Heart left ventricle (tissue), 16 donors: ENCODE measurements around the gene C15orf39. TPM values are rescaled to one million over a fixed set of nuclear protein-coding genes. Genes with fewer than 3 reads are reported as not detected.
"Not testable (repeated sequence)": the region's sequence is repeated elsewhere in the genome, so short reads cannot be mapped to it uniquely, and the experiment has no call there.

Source experiments
- ATAC-seq, 4 donors: fragments of 200-7000 bp; cut with Tn5 transposase; one replicate each; pipeline ENCODE4 v1.9.1; 2020 to 2022; ENCODE audit warnings: moderate library complexity in 4 of 4, mild to moderate bottlenecking in 3 of 4, moderate number of reproducible peaks in 1 of 4
- DNase-seq, 5 donors: peaks; one replicate each; pipeline ENCODE4 v3.0.0-alpha.2; 2020
- H3K27ac ChIP-seq, 12 donors: fragments of 200-600 bp; sonication (generic) in 4 of 12; one replicate each; pipeline versions ENCODE4 v1.5.0 to v1.8.0; 2016 to 2022; ENCODE audit warnings: mild to moderate bottlenecking in 2 of 12
- H3K27me3 ChIP-seq, 9 donors: fragments of 200-600 bp; sonication (generic) in 2 of 9; one replicate each; pipeline versions ENCODE4 v1.5.1 to v1.8.0; 2016 to 2022; ENCODE audit warnings: mild to moderate bottlenecking in 3 of 9
- H3K36me3 ChIP-seq, 9 donors: fragments of 200-600 bp; sonication (generic) in 2 of 9; one replicate each; pipeline versions ENCODE4 v1.5.0 to v1.8.0; 2018 to 2022; ENCODE audit warnings: mild to moderate bottlenecking in 2 of 9
- H3K4me1 ChIP-seq, 12 donors: fragments of 200-600 bp; sonication (generic) in 4 of 12; one replicate each; pipeline versions ENCODE4 v1.5.0 to v1.8.0; 2016 to 2022; ENCODE audit warnings: mild to moderate bottlenecking in 3 of 12
- H3K4me3 ChIP-seq, 12 donors: fragments of 200-600 bp; sonication (generic) in 4 of 12; one replicate each; pipeline versions ENCODE4 v1.5.0 to v1.8.0; 2017 to 2022; ENCODE audit warnings: mild to moderate bottlenecking in 9 of 12, moderate library complexity in 4 of 12
- H3K9me3 ChIP-seq, 12 donors: fragments of 200-600 bp; sonication (generic) in 4 of 12; one replicate each; pipeline versions ENCODE4 v1.5.0 to v1.8.0; 2016 to 2022; ENCODE audit warnings: mild to moderate bottlenecking in 1 of 12
- CTCF ChIP-seq, 12 donors: fragments of 200-600 bp; sonication (generic) in 4 of 12; IDR thresholded peaks; one replicate each; pipeline versions ENCODE4 v1.5.0 to v1.8.0; 2018 to 2022; ENCODE audit warnings: antibody characterized with exemption in 12 of 12, mild to moderate bottlenecking in 5 of 12
- POLR2A ChIP-seq, 2 donors: fragments of 450-650 bp; IDR thresholded peaks; one replicate each; pipeline ENCODE4 v1.6.1; 2017; ENCODE audit warnings: antibody characterized with exemption in 2 of 2, mild to moderate bottlenecking in 2 of 2, moderate library complexity in 2 of 2
- WGBS, 4 donors: extraction: QIAGEN DNeasy Blood & Tissue Kit in 2 of 4; methylation state at CpG; one replicate each; pipeline versions ENCODE4 v1.1.5 to v1.1.7; 2013 to 2018; 5-methylcytosine and 5-hydroxymethylcytosine counted together
- intact Hi-C, 10 donors: fragments of 100-400 bp; cut with DNase I; formaldehyde crosslinking; loops; one replicate each; pipeline versions ENCODE4 v1.11.1 to v1.14.2; 2022
- polyA plus RNA-seq, 2 donors: library from polyadenylated mRNA; stranded (reverse); fragments of 200-250 nt; gene quantifications; one replicate each; pipeline ENCODE4 v1.2.3, GENCODE V29; 2013
- total RNA-seq, 9 donors: library from RNA; depleted of rRNA in 2 of 9; stranded (reverse); fragments of >200 nt in 2 of 9; fragmentation: NEBNext Ultra II Directional in 3 of 9; extraction: Animal tissue kit (Norgen Biotek cat#: 25700) in 3 of 9; gene quantifications; one replicate each; pipeline versions ENCODE4 v1.1.0 to v1.2.4, GENCODE V29; 2016 to 2023
- donor health status: ischemic (EF 13 %, LVEDD 7.1; RV severe dilation, severe dysfunction).
- donor health status: healthy with polysubstance abuse.
- donor health status: DM: no; HTN: yes; CAD: no.
- donor health status: DM: no; HTN: no; CAD: no.
- donor health status: ischemic (EF 25% LVEDD 6.9; RV normal size, moderate dysfunction).
- donor health status: ischemic (EF 25% LVEDD 5.7; RV mildly dilated, moderate dysfunction).
- donor health status: healthy.
- donor health status: DM: yes; HTN: yes; CAD: no.
- donor health status: ischemic (EF 35%, LVEDD 5.7; RV mildly dilated, moderate dysfunction).
- donor health status: nonischemic (EF 11% LVEDD 7.7; RV severe dilation, severe dysfunction).
- donor health status: DM: yes; HTN: yes; CAD: no.
- donor health status: PGD.
- donor health status: ischemic (EF 29% LVEDD 5.4; RV normal size, mild dysfunction).
- donor health status: nonischemic (EF 23%, LVEDD 6.1; RV moderate dilation, normal function).

Gene C15orf39
- total and polyA plus RNA-seq, 11 donors, result 6.5 to 26.1 (median 13.6) TPM

GRCh38 chr15:75224281-75224680, 22.6 kb downstream of the C15orf39 start:
- DNase-seq (peak in 2 of 5 donors; percentile 14 to 57), ATAC-seq (no peak)
- Histone ChIP-seq H3K9me3 (no peaks in the 10 kb centered on the region), H3K36me3 (peaks cover 0 to 6% (median 0%) of the 10 kb centered on the region in 9 donors), H3K4me3 (no peak overlapping the region), H3K4me1 (peaks cover 0 to 6% (median 0%) of the 10 kb centered on the region in 12 donors), H3K27ac (no peak overlapping the region), H3K27me3 (no peaks in the 10 kb centered on the region)
- WGBS, 4 donors, result 80 to 89% (median 84%) methylated on average over 9 to 12 of the region's 12 CpGs
- no peak for TF ChIP-seq POLR2A (IDR thresholded peaks at IDR 0.05)
- no peak for TF ChIP-seq CTCF (IDR thresholded peaks at IDR 0.05)
- intact Hi-C loops, result no loop called here

- H3K4me3 ChIP-seq, ATAC-seq, H3K4me1 ChIP-seq, H3K27me3 ChIP-seq, H3K9me3 ChIP-seq, H3K36me3 ChIP-seq, H3K27ac ChIP-seq, intact Hi-C loops: not testable (repeated sequence)
- 75 to 88% (median 85%) methylated on average over 5 to 10 of the region's 10 CpGs for WGBS, 4 donors
- DNase-seq, result peak in 1 of 5 donors; percentile 22
These were observed 23.6 kb downstream of the C15orf39 start for GRCh38 chr15:75225102-75225836.

GRCh38 chr15:75225951-75226732, 24.5 kb downstream of the C15orf39 start:
- WGBS, 4 donors, result 92 to 96% (median 93%) methylated on average over 13 to 16 of the region's 16 CpGs
- intact Hi-C loops, result no loop called here
- Histone ChIP-seq H3K4me1 (peaks cover 0 to 8% (median 0%) of the 10 kb centered on the region in 12 donors), H3K36me3 (no peaks in the 10 kb centered on the region), H3K27me3 (no peaks in the 10 kb centered on the region), H3K27ac (no peak overlapping the region), H3K4me3 (no peak overlapping the region), H3K9me3 (no peaks in the 10 kb centered on the region)
- ATAC-seq (no peak), DNase-seq (peak in 2 of 5 donors; percentile 17)
- TF ChIP-seq CTCF (IDR thresholded peaks at IDR 0.05) (no peak), POLR2A (IDR thresholded peaks at IDR 0.05) (no peak)

- H3K4me1 ChIP-seq, H3K27ac ChIP-seq, H3K36me3 ChIP-seq, H3K9me3 ChIP-seq, H3K4me3 ChIP-seq, H3K27me3 ChIP-seq, intact Hi-C loops: not testable (repeated sequence)
- peak in 2 of 5 donors; percentile 14 to 34 for DNase-seq
- WGBS, 4 donors, result 47 to 60% (median 51%) methylated on average over 7 of the region's 7 CpGs
- peak in 3 of 4 donors; percentile 51 to 60 (median 57) for ATAC-seq
These were observed 25.4 kb downstream of the C15orf39 start for GRCh38 chr15:75227112-75227511.

- DNase-seq, result peak in 1 of 5 donors; percentile 12
- Histone ChIP-seq H3K27me3 (no peaks in the 10 kb centered on the region), H3K36me3 (no peaks in the 10 kb centered on the region), H3K4me1 (peaks cover 0 to 8% (median 0%) of the 10 kb centered on the region in 12 donors), H3K27ac (no peak overlapping the region), H3K9me3 (no peaks in the 10 kb centered on the region), H3K4me3 (no peak overlapping the region)
- WGBS, 4 donors, result 81 to 91% (median 86%) methylated on average over 11 to 13 of the region's 13 CpGs
- ATAC-seq, result no peak
- intact Hi-C loops, result no loop called here
- TF ChIP-seq CTCF (IDR thresholded peaks at IDR 0.05) (no peak), POLR2A (IDR thresholded peaks at IDR 0.05) (no peak)
These were observed 26.1 kb downstream of the C15orf39 start for GRCh38 chr15:75227663-75228280.
